Measurements from ENCODE around the gene HERC2.

The HERC2 gene

DNA sequence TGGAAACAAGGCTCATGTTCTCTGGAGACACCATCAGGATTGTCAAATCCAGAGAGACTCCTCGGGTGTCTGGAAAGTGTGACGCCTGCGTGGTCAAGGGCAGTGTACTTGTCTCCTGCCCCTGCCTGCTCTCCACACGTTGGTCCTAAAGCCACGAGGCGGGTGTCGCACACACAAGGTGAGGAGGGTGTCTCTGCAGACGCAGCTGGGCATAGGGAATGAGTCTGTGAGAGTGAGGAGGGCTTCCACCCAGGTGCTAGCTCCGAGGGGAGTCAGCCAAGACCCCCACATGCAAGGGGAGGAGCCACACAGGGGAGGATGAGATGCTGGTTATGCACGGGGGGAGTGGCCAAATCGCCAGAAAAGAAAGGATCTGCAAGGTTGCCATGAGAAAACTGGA is 194.9 kb downstream of the HERC2 start:
- TF ChIP-seq, protein P1, sequence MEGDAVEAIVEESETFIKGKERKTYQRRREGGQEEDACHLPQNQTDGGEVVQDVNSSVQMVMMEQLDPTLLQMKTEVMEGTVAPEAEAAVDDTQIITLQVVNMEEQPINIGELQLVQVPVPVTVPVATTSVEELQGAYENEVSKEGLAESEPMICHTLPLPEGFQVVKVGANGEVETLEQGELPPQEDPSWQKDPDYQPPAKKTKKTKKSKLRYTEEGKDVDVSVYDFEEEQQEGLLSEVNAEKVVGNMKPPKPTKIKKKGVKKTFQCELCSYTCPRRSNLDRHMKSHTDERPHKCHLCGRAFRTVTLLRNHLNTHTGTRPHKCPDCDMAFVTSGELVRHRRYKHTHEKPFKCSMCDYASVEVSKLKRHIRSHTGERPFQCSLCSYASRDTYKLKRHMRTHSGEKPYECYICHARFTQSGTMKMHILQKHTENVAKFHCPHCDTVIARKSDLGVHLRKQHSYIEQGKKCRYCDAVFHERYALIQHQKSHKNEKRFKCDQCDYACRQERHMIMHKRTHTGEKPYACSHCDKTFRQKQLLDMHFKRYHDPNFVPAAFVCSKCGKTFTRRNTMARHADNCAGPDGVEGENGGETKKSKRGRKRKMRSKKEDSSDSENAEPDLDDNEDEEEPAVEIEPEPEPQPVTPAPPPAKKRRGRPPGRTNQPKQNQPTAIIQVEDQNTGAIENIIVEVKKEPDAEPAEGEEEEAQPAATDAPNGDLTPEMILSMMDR (IDR thresholded peaks at IDR 0.05), result no peak

DNA sequence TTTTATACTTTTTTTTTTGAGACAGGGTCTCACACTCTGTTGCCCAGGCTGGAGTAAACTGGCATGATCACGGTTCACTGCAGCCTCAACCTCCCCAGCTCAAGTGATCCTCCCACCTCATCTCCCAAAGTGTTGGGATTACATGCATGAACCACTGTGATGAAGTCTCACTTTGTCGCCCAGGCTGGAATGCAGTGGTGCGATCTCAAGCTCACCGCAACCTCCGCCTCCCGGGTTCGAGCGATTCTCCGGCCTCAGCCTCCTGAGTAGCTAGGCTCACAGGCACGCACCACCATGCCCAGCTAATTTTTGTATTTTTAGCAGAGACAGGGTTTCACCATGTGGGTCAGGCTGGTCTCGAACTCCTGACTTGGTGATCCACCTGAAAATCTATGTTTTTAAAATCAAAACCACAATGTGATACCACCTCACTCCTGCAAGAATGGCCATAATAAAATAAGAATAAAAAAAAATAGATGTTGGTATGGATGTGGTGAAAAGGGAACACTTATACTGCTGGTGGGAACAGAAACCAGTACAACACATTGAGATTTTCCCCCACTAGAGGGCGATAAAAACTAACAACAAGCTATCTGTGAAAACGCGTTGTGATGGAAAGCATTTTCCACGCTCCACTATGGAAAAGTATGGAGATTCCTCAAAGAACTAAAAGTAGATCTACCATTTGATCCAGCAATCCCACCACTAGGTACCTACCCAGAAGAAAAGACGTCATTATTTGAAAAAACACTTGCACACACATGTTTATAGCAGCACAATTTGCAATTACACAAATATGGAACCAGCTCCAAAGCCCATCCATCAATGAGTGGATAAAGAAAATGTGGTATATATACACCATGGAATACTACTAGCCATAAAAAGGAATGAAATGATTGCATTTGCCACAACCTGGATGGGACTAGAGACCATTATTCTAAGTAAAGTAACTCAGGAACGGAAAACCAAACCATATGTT is 196.0 kb downstream of the HERC2 start:
- TF ChIP-seq, protein P1 (IDR thresholded peaks at IDR 0.05), result peak; percentile 80

DNA sequence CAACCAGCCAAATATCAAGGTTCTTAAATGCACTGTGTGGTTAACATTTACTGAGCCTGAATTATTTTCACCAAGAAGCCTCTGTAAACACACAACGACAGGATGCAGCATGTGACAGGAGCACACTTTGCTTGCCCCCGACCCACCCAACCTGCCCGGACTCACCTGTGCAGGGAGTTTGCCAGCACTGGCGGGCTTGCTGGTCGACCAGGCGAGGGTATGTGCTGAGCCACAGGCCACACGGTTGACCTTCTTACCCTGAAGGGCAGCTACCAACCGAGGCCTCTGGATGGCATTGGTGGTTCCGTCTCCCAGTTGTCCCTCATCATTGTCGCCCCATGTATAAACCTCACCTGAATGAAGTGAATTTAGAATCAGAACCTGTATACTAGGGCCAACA is 197.1 kb downstream of the HERC2 start:
- TF ChIP-seq, protein P1 (IDR thresholded peaks at IDR 0.05), result no peak

DNA sequence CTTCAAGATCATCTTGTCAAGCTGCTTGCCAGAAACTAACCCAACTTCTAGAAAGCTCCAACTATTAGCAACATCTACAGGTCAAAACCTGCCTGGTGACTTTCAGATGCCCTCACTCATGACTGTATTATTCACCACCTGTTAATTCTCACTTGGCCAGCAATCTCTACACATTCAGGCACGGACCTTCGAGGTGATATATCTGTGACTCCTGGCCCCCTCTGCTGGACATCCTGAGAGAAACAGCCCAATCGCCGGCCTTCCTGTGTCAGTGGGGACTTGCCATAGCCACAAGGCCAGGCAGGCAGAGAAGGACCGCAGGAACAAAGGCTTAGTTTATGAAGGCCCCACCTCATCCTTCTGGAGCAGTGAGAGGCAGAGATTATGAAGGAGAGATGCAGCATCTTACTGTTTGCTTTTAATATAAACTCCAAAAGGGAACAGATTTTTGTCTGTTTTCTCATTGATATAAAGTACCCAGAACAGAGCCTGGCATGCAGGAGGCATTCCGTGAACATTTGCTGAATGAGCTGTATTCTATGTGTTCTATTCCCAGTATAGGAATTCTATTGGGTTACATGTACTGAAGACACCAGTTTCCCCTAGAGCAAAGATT is 198.5 kb downstream of the HERC2 start:
- TF ChIP-seq, protein P1 (IDR thresholded peaks at IDR 0.05), result peak; percentile 78

DNA sequence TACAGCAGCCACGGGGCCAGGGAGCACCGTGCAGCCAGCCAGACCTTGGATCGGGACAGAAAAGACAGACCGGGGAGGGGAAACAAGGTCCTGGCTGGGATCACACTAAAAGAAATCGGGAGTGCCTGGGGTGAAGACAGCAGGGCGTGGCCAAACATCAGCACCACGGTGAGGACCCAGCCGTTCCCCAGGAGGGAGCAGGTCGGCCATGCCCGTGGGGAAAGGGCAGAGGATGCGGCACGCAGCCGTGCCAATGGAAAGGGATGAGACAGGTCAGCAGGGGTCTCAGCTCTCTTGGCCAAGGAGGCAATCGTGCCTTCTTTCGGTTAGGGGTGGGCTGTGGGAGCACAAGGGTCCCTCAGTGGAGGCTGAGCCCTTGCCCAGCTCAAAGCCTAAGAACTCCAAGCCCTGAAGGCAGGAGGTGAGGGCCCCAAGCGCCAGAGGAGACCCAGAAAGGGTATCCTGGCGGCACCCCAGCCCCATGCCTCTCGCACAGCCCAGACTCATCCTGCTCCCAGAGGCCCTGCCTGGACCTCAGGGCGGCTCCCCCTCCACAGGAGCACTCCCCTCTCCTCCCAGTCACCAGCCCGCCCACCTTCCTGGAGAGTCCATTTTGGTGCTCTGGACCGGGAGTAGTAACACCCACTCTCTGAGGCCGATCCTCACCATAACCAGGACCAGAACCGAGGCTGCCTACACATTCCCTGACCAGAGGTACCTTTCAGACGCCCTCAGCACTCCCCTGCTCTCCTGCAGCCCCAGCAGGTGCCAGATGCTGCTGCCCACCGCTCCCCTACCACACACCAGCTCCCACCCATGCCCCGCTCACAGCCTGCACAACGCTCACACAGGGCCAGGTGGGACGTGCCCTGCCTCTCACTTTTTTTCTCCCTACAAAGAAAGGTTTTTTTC is 199.7 kb downstream of the HERC2 start:
- TF ChIP-seq, protein P1 (IDR thresholded peaks at IDR 0.05), result no peak

DNA sequence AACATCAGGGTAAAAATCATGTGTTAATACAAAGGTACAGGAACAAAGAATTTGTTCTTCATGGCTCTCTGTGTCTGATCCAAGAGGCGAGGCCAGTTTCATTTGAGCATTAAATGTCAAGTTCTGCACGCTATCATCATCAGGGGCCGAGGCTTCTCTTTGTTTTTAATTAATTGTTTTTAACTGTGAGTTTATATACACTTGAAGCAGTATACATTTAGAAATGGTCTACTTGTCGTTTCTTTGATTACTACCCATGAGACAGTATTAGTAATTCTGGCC is 201.7 kb downstream of the HERC2 start:
- TF ChIP-seq, protein P1 (IDR thresholded peaks at IDR 0.05), result no peak

DNA sequence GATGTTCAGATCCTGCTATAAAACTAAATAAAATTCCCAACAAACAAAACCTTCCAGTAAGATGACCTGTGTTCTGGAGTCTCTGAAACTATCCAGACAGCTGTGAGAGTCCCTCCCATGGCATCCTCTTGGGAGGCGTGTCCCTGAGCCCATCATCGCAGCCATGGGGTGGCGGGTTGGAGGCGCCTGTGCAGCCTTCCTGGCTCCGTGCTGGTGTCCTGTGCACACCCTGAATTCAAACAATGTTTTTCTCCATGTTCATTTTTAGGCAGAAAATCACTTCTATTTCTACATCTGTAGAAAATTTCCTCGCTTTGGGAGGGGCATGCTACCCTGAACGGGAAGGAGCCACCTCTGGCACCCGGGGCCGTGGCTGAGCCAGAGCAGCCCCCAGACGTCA is 203.4 kb downstream of the HERC2 start:
- TF ChIP-seq, protein P1 (IDR thresholded peaks at IDR 0.05), result no peak
